LNCaP clone FGC (cell line): ENCODE measurements around the gene TDRD7.
A peak's percentile ranks its signal among the peaks of the same experiment; 100 is the strongest.

Source experiments
- DNase-seq: peaks from one replicate; pipeline ENCODE4 v3.0.0-alpha.2; 2011; ENCODE audit warnings: low read depth
- H3K4me3 ChIP-seq: 2 replicates; pipeline ENCODE4 v1.5.1; 2011; ENCODE audit warnings: mild to moderate bottlenecking, low read depth, low read length, control low read depth
- CTCF ChIP-seq: IDR thresholded peaks from 2 replicates; pipeline ENCODE4 v1.5.1; 2012; ENCODE audit warnings: mild to moderate bottlenecking; ENCODE audit not compliant: control insufficient read depth, insufficient read depth; ENCODE audit errors: extremely low read depth

The TDRD7 gene

GRCh38 chr9:97501177-97501971 is 89.5 kb downstream of the TDRD7 start, which contains the start of gene TMOD1:
TSS of gene TMOD1 (plus strand) at chr9:97501666. CDS start at chr9:97524189, 22,523 bp downstream.
- DNase-seq, result no peak
- peak within 1 kb of the TSS; percentile 59 for H3K4me3 ChIP-seq
- peak; percentile 55 for TF ChIP-seq CTCF

GRCh38 chr9:97501972-97502221 is 90.0 kb downstream of the TDRD7 start:
- no peak for TF ChIP-seq CTCF
- no peak for DNase-seq
- H3K4me3 ChIP-seq, result peak overlapping the region; percentile 59

- H3K4me3 ChIP-seq, result peak overlapping the region; percentile 59
- no peak for TF ChIP-seq CTCF
- no peak for DNase-seq
These were observed 90.5 kb downstream of the TDRD7 start for GRCh38 chr9:97502222-97502983.

GRCh38 chr9:97502984-97503861 is 91.3 kb downstream of the TDRD7 start:
- H3K4me3 ChIP-seq, result no peak overlapping the region
- no peak for DNase-seq
- TF ChIP-seq CTCF, result no peak

- no peak for TF ChIP-seq CTCF
- no peak for DNase-seq
- no peak overlapping the region for H3K4me3 ChIP-seq
These were observed 91.9 kb downstream of the TDRD7 start for GRCh38 chr9:97503862-97504210.

- TF ChIP-seq CTCF, result no peak
- DNase-seq, result no peak
- H3K4me3 ChIP-seq, result no peak overlapping the region
These were observed 92.7 kb downstream of the TDRD7 start for GRCh38 chr9:97504381-97505216.
